GM18951 (cell line): Measurements from ENCODE around the gene IGSF9B.

Source experiments
- POLR2A ChIP-seq: IDR thresholded peaks from 4 replicates; pipeline ENCODE4 v1.6.1; 2011; ENCODE audit warnings: mild to moderate bottlenecking; ENCODE audit not compliant: insufficient read length, insufficient read depth; ENCODE audit errors: extremely low read depth
- in situ Hi-C: fragments of 300-500 bp; cut with MboI; formaldehyde crosslinking; loops from one replicate; pipeline ENCODE4 v1.12.0; 2022; ENCODE audit warnings: low sequenced_read_pairs, mixed read lengths, inconsistent platforms; ENCODE audit not compliant: unreplicated experiment

Gene IGSF9B

GRCh38 chr11:133860151-133860550 is 96.6 kb downstream of the IGSF9B start:
- in situ Hi-C loops, result no loop called here
- TF ChIP-seq POLR2A, result no peak
